ENCODE results near the gene PLEKHM1. TPM values are rescaled to one million over a fixed set of nuclear protein-coding genes. Genes with fewer than 3 reads are reported as not detected.
"Not testable (repeated sequence)": the region's sequence is repeated elsewhere in the genome, so short reads cannot be mapped to it uniquely, and the experiment has no call there.

Gene PLEKHM1
- total and polyA plus RNA-seq, 2 donors (not counting 3 experiments of a cell fraction or from before 2014, with no cell fraction given), result 29.7 to 52.0 TPM

GRCh38 chr17:45461524-45462327 is 28.8 kb downstream of the PLEKHM1 start:
- H3K27me3 ChIP-seq (ENCODE audit: control insufficient read depth in 2 of 2, insufficient read depth in 2 of 2, low read length in 2 of 2); H3K4me3 ChIP-seq (replicated peaks in 1 of 3; ENCODE audit: insufficient read depth in 1 of 3, low read depth in 1 of 3, low read length in 3 of 3); H3K4me2 ChIP-seq (ENCODE audit: insufficient read depth, low read length); intact Hi-C loops (cut with micrococcal nuclease); BruUV-seq (replicated peaks); H3K9me3 ChIP-seq (replicated peaks; ENCODE audit: control insufficient read depth, insufficient read depth, low read length); H4K20me1 ChIP-seq (replicated peaks; ENCODE audit: control insufficient read depth, extremely low read depth, insufficient read depth, low read length); H2AFZ ChIP-seq (ENCODE audit: low read depth, low read length); H3K79me2 ChIP-seq (ENCODE audit: control insufficient read depth, insufficient read depth, low read length); POLR2A ChIA-PET; CTCF ChIA-PET; H3K36me3 ChIP-seq (ENCODE audit: control insufficient read depth in 2 of 2, extremely low read depth in 1 of 2, insufficient read depth in 2 of 2, low read length in 2 of 2); dilution Hi-C loops (cut with MboI; ENCODE audit: extremely low pct_ligation_motif_present, low sequenced_read_pairs); H3K9me1 ChIP-seq (replicated peaks; ENCODE audit: control insufficient read depth, extremely low read depth, insufficient read depth, low read length); H3K9ac ChIP-seq (replicated peaks; ENCODE audit: extremely low read depth, insufficient read depth, low read length); H3K4me1 ChIP-seq (ENCODE audit: control insufficient read depth, extremely low read depth, insufficient read depth, low read length): not testable (repeated sequence)
- FAIRE-seq (peak; percentile 98), DNase-seq (ENCODE audit: low read depth, low spot score) (peak; percentile 53)
- TF ChIP-seq FOS (IDR thresholded peaks at IDR 0.05; ENCODE audit: borderline replicate concordance, insufficient read depth, low read length) (peak; percentile 11), JUN (IDR thresholded peaks at IDR 0.05; ENCODE audit: borderline replicate concordance, insufficient read depth, insufficient read length, low read depth) (peak; percentile 21)
- peak overlapping the region; percentile 32 for H3K27ac ChIP-seq (ENCODE audit: insufficient read depth, low read depth, low read length)

GRCh38 chr17:45460422-45460821 is 30.1 kb downstream of the PLEKHM1 start:
- POLR2A ChIA-PET; intact Hi-C loops (cut with micrococcal nuclease); H3K4me2 ChIP-seq (ENCODE audit: insufficient read depth, low read length); H3K4me3 ChIP-seq (replicated peaks in 1 of 3; ENCODE audit: insufficient read depth in 1 of 3, low read depth in 1 of 3, low read length in 3 of 3); H4K20me1 ChIP-seq (replicated peaks; ENCODE audit: control insufficient read depth, extremely low read depth, insufficient read depth, low read length); CTCF ChIA-PET; H3K9me3 ChIP-seq (replicated peaks; ENCODE audit: control insufficient read depth, insufficient read depth, low read length); DNase-seq (ENCODE audit: low read depth, low spot score); H3K27me3 ChIP-seq (ENCODE audit: control insufficient read depth in 2 of 2, insufficient read depth in 2 of 2, low read length in 2 of 2); H3K9ac ChIP-seq (replicated peaks; ENCODE audit: extremely low read depth, insufficient read depth, low read length); H3K4me1 ChIP-seq (ENCODE audit: control insufficient read depth, extremely low read depth, insufficient read depth, low read length); dilution Hi-C loops (cut with MboI; ENCODE audit: extremely low pct_ligation_motif_present, low sequenced_read_pairs); H3K36me3 ChIP-seq (ENCODE audit: control insufficient read depth in 2 of 2, extremely low read depth in 1 of 2, insufficient read depth in 2 of 2, low read length in 2 of 2); BruUV-seq (replicated peaks); FAIRE-seq; H3K79me2 ChIP-seq (ENCODE audit: control insufficient read depth, insufficient read depth, low read length); H3K9me1 ChIP-seq (replicated peaks; ENCODE audit: control insufficient read depth, extremely low read depth, insufficient read depth, low read length); H3K27ac ChIP-seq (ENCODE audit: insufficient read depth, low read depth, low read length); H2AFZ ChIP-seq (ENCODE audit: low read depth, low read length): not testable (repeated sequence)

GRCh38 chr17:45454341-45454740 is 36.2 kb downstream of the PLEKHM1 start:
- H3K9ac ChIP-seq (replicated peaks; ENCODE audit: extremely low read depth, insufficient read depth, low read length); H3K9me1 ChIP-seq (replicated peaks; ENCODE audit: control insufficient read depth, extremely low read depth, insufficient read depth, low read length); CTCF ChIA-PET; H3K4me3 ChIP-seq (replicated peaks in 1 of 3; ENCODE audit: insufficient read depth in 1 of 3, low read depth in 1 of 3, low read length in 3 of 3); DNase-seq (ENCODE audit: low read depth, low spot score); H3K4me1 ChIP-seq (ENCODE audit: control insufficient read depth, extremely low read depth, insufficient read depth, low read length); intact Hi-C loops (cut with micrococcal nuclease); BruUV-seq (replicated peaks); H3K27ac ChIP-seq (ENCODE audit: insufficient read depth, low read depth, low read length); H4K20me1 ChIP-seq (replicated peaks; ENCODE audit: control insufficient read depth, extremely low read depth, insufficient read depth, low read length); H3K4me2 ChIP-seq (ENCODE audit: insufficient read depth, low read length); H3K9me3 ChIP-seq (replicated peaks; ENCODE audit: control insufficient read depth, insufficient read depth, low read length); H3K27me3 ChIP-seq (ENCODE audit: control insufficient read depth in 2 of 2, insufficient read depth in 2 of 2, low read length in 2 of 2); H3K79me2 ChIP-seq (ENCODE audit: control insufficient read depth, insufficient read depth, low read length); POLR2A ChIA-PET; H3K36me3 ChIP-seq (ENCODE audit: control insufficient read depth in 2 of 2, extremely low read depth in 1 of 2, insufficient read depth in 2 of 2, low read length in 2 of 2); H2AFZ ChIP-seq (ENCODE audit: low read depth, low read length); dilution Hi-C loops (cut with MboI; ENCODE audit: extremely low pct_ligation_motif_present, low sequenced_read_pairs); FAIRE-seq: not testable (repeated sequence)

- H3K4me3 ChIP-seq (replicated peaks in 1 of 3; ENCODE audit: insufficient read depth in 1 of 3, low read depth in 1 of 3, low read length in 3 of 3); CTCF ChIA-PET: not testable (repeated sequence)
Measured at GRCh38 chr17:45453731-45454130, 36.8 kb downstream of the PLEKHM1 start.

More at GRCh38 chr17:45453731-45454130, 36.8 kb downstream of the PLEKHM1 start:
- TSS peak; percentile 13 for BruUV-seq (replicated peaks)
- H4K20me1 ChIP-seq (replicated peaks; ENCODE audit: control insufficient read depth, extremely low read depth, insufficient read depth, low read length); H3K4me1 ChIP-seq (ENCODE audit: control insufficient read depth, extremely low read depth, insufficient read depth, low read length); H3K36me3 ChIP-seq (ENCODE audit: control insufficient read depth in 2 of 2, extremely low read depth in 1 of 2, insufficient read depth in 2 of 2, low read length in 2 of 2); intact Hi-C loops (cut with micrococcal nuclease); H3K79me2 ChIP-seq (ENCODE audit: control insufficient read depth, insufficient read depth, low read length); dilution Hi-C loops (cut with MboI; ENCODE audit: extremely low pct_ligation_motif_present, low sequenced_read_pairs); H2AFZ ChIP-seq (ENCODE audit: low read depth, low read length); FAIRE-seq; H3K9ac ChIP-seq (replicated peaks; ENCODE audit: extremely low read depth, insufficient read depth, low read length); H3K27me3 ChIP-seq (ENCODE audit: control insufficient read depth in 2 of 2, insufficient read depth in 2 of 2, low read length in 2 of 2); H3K9me3 ChIP-seq (replicated peaks; ENCODE audit: control insufficient read depth, insufficient read depth, low read length); DNase-seq (ENCODE audit: low read depth, low spot score); H3K9me1 ChIP-seq (replicated peaks; ENCODE audit: control insufficient read depth, extremely low read depth, insufficient read depth, low read length); POLR2A ChIA-PET; H3K4me2 ChIP-seq (ENCODE audit: insufficient read depth, low read length); H3K27ac ChIP-seq (ENCODE audit: insufficient read depth, low read depth, low read length): not testable (repeated sequence)

All from endothelial cell of umbilical vein (primary cell).